Measurements from ENCODE around the gene ZNF629.
A peak's percentile ranks its signal among the peaks of the same experiment; 100 is the strongest.

Gene ZNF629

GRCh38 chr16:30740364-30741251 is 46.4 kb downstream of the ZNF629 start:
- no peaks in the 10 kb centered on the region for H3K27me3 Mint-ChIP-seq
- H3K4me3 Mint-ChIP-seq, result no peak overlapping the region
- H3K36me3 Mint-ChIP-seq, result peaks cover 61% of the 10 kb centered on the region
- no peaks in the 10 kb centered on the region for H3K9me3 Mint-ChIP-seq
- no peaks in the 10 kb centered on the region for H3K4me1 Mint-ChIP-seq
- H3K27ac Mint-ChIP-seq, result peak overlapping the region; percentile 64
- DNase-seq, result no peak
- CTCF ChIA-PET, result no interaction called here

GRCh38 chr16:30738984-30739951 is 47.7 kb downstream of the ZNF629 start:
- DNase-seq, result no peak
- H3K9me3 Mint-ChIP-seq, result no peaks in the 10 kb centered on the region
- no peaks in the 10 kb centered on the region for H3K27me3 Mint-ChIP-seq
- peaks cover 61% of the 10 kb centered on the region for H3K36me3 Mint-ChIP-seq
- no peak overlapping the region for H3K4me3 Mint-ChIP-seq
- CTCF ChIA-PET, result no interaction called here
- no peak overlapping the region for H3K27ac Mint-ChIP-seq
- no peaks in the 10 kb centered on the region for H3K4me1 Mint-ChIP-seq

GRCh38 chr16:30737794-30738648 is 49.0 kb downstream of the ZNF629 start:
- peak overlapping the region; percentile 69 for H3K27ac Mint-ChIP-seq
- no peak for DNase-seq
- no peaks in the 10 kb centered on the region for H3K9me3 Mint-ChIP-seq
- H3K4me3 Mint-ChIP-seq, result no peak overlapping the region
- peaks cover 63% of the 10 kb centered on the region for H3K36me3 Mint-ChIP-seq
- H3K27me3 Mint-ChIP-seq, result no peaks in the 10 kb centered on the region
- CTCF ChIA-PET, result no interaction called here
- no peaks in the 10 kb centered on the region for H3K4me1 Mint-ChIP-seq

DNA sequence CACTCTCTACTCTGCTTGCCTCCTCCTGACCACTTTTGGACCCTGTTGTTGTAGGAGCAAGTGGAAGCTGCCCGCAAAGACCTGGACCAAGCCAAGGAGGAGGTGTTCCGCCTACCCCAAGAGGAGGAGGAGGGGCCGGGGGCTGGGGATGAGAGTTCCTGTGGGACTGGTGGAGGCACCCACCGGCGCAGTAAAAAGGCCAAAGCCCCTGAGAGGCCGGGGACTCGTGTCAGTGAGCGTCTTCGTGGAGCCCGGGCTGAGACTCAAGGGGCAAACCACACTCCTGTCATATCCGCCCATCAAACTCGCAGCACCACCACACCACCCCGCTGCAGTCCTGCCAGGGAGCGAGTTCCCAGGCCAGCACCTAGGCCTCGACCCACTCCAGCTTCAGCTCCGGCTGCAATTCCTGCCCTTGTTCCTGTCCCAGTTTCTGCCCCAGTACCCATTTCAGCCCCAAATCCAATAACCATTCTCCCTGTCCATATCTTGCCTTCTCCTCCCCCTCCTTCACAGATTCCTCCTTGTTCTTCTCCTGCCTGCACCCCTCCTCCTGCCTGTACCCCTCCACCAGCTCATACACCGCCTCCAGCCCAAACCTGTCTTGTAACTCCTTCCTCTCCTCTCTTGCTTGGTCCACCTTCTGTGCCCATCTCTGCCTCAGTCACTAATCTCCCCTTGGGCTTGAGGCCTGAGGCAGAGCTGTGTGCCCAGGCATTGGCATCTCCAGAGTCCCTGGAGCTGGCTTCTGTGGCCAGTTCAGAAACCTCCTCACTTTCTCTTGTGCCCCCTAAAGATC is 49.8 kb downstream of the ZNF629 start:
- Mint-ChIP-seq H3K4me1 (no peaks in the 10 kb centered on the region), H3K27me3 (no peaks in the 10 kb centered on the region), H3K9me3 (no peaks in the 10 kb centered on the region), H3K4me3 (no peak overlapping the region), H3K36me3 (peaks cover 65% of the 10 kb centered on the region), H3K27ac (peak overlapping the region; percentile 69)
- CTCF ChIA-PET, result no interaction called here
- no peak for DNase-seq

- H3K4me1 Mint-ChIP-seq, result no peaks in the 10 kb centered on the region
- H3K4me3 Mint-ChIP-seq, result no peak overlapping the region
- no peaks in the 10 kb centered on the region for H3K27me3 Mint-ChIP-seq
- no peak for DNase-seq
- peaks cover 49% of the 10 kb centered on the region for H3K36me3 Mint-ChIP-seq
- no peaks in the 10 kb centered on the region for H3K9me3 Mint-ChIP-seq
- H3K27ac Mint-ChIP-seq, result no peak overlapping the region
- CTCF ChIA-PET, result interaction anchor here (0.6 to 0.7 kb wide), 2 partner anchors 212 to 333 kb away, joined by 3 to 4 read pairs; no protein-coding TSS in a partner anchor
These were observed 55.6 kb downstream of the ZNF629 start for GRCh38 chr16:30731411-30731810.

DNA sequence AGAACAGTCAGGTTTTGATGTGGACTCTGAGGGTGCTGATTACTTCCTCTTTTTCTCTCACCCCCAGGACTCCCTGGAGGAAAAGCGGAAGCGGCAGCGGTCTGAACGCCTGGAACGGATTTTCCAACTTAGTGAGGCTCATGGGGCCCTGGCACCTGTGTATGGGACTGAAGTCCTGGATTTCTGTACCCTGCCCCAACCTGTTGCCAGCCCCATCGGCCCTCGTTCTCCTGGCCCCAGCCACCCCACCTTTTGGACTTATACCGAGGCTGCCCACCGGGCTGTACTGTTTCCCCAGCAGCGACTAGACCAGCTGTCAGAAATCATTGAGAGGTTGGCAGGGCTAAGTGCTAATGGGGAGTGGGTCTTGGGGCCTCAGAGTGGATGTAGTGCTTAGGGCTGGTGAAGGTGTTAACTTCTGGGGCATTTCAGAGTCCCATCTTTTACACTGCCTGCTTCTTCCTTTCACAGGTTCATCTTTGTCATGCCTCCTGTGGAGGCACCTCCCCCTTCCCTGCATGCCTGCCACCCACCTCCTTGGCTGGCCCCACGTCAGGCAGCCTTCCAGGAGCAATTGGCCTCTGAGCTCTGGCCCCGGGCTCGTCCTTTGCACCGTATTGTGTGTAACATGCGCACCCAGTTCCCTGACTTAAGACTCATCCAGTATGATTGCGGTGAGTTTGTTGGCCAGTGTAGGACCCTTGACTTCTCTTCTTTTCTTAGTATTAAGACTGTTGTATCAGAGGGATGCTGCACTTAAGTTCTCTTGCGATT is 57.9 kb downstream of the ZNF629 start:
- H3K9me3 Mint-ChIP-seq, result no peaks in the 10 kb centered on the region
- CTCF ChIA-PET, result no interaction called here
- peaks cover 52% of the 10 kb centered on the region for H3K36me3 Mint-ChIP-seq
- H3K27me3 Mint-ChIP-seq, result no peaks in the 10 kb centered on the region
- no peak for DNase-seq
- H3K4me1 Mint-ChIP-seq, result no peaks in the 10 kb centered on the region
- no peak overlapping the region for H3K4me3 Mint-ChIP-seq
- H3K27ac Mint-ChIP-seq, result no peak overlapping the region
